ENCODE measurements around the gene CCR8.
A peak's percentile ranks its signal among the peaks of the same experiment; 100 is the strongest.
"Not testable (repeated sequence)": the region's sequence is repeated elsewhere in the genome, so short reads cannot be mapped to it uniquely, and the experiment has no call there.

CCR8 gene

GRCh38 chr3:39317571-39318169 is 11.8 kb upstream of the CCR8 start:
- DNase-seq: peak; percentile 61 to 77

DNA sequence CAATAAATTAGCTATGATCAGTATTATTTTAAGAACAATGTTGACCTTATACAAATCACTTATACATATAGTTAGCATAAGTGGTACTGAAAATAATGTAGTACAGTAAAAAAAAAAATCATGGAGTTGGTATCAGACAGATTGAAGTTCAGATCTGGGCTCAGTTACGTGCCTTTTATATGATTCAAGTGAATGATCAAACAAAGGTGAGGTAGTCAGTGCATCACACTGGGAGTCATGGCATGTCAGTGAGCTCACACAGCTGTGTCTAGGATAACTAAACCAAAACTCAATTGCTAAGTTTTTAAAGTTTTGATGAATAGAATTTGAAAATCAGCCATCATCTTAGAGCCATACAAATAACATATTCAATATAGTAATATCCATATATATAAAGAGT is 11.2 kb upstream of the CCR8 start:
- DNase-seq: no peak

- no peak for DNase-seq
Measured at GRCh38 chr3:39319249-39319648, 10.3 kb upstream of the CCR8 start.

GRCh38 chr3:39321574-39321983 is 7.9 kb upstream of the CCR8 start:
- DNase-seq: not testable (repeated sequence)

GRCh38 chr3:39322209-39322715 is 7.2 kb upstream of the CCR8 start:
- DNase-seq: not testable (repeated sequence)

DNA sequence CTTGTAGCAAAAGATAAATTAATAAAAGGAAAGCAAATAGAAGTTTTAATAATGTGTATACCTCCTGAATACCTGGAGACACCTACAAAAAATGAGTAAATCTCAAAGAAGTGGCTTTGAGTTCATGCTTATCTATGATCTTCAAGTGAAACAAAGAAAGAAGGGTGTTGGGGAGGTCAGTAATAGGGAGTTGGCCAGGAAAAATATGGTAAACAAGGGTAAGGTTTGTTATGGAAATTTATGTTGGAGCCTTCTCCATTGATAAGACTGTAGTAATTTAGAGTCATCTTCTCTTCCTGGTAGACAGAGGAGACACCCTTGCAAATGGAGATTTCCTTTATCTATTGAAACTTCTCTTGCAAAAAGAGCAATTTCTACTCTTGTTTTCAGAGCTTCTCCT is 6.6 kb upstream of the CCR8 start:
- no peak for DNase-seq

GRCh38 chr3:39323494-39323893 is 6.0 kb upstream of the CCR8 start:
- peak in 1 of 2 donors; percentile 1 for DNase-seq

DNA sequence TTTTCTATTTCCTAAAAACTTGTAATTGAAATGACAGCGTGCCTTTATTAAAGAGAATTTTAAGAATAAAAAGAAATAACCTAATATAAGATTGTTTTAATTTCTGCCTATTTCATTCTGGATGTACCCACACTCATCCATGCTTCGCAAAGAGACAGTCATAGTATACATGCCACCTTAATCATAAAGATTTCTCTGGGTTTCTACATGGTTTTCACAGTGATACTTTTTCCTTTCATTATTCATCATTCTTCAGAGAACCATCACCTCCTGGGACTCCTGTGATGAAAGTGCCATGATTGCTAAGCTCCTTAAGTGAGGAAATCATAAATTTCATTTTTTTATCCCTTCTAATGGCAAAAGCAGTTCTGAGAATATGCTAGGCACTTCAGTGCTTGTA is 4.3 kb upstream of the CCR8 start:
- no peak for DNase-seq

GRCh38 chr3:39327053-39327745 is 2.3 kb upstream of the CCR8 start:
- DNase-seq: no peak

DNA sequence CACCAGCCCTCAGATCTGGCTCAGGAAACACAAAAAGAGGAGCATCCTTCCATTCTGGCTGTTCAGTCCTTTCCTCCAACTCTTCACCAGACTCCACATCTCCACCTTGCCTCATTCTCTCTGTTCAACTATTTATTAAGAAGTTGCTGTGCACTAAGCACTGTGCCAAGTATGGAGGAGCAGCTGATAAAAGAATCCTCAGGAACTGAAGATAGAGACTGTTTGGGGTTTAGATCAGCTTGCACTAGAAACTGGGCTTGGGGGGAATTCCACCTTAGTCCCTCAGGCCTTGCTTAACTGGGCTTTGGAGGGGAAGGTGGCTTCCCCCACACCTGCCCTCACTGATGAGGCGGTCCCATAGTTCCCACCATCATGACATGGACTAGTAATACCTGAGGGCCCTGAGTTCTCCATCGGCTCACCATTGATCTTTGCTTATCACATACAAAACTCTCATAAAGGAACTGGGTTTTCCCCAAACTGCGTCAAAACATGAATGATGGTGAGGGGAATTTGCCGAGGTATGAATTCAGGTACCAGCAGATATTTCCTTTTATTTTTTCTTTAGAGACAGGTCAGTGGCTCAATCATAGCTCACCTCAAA is 1.7 kb upstream of the CCR8 start:
- DNase-seq: no peak

GRCh38 chr3:39330824-39331223 is 1.3 kb downstream of the CCR8 start:
- no peak for DNase-seq

DNA sequence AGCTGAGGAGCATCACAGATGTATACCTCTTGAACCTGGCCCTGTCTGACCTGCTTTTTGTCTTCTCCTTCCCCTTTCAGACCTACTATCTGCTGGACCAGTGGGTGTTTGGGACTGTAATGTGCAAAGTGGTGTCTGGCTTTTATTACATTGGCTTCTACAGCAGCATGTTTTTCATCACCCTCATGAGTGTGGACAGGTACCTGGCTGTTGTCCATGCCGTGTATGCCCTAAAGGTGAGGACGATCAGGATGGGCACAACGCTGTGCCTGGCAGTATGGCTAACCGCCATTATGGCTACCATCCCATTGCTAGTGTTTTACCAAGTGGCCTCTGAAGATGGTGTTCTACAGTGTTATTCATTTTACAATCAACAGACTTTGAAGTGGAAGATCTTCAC is 3.0 kb downstream of the CCR8 start:
- no peak for DNase-seq

DNA sequence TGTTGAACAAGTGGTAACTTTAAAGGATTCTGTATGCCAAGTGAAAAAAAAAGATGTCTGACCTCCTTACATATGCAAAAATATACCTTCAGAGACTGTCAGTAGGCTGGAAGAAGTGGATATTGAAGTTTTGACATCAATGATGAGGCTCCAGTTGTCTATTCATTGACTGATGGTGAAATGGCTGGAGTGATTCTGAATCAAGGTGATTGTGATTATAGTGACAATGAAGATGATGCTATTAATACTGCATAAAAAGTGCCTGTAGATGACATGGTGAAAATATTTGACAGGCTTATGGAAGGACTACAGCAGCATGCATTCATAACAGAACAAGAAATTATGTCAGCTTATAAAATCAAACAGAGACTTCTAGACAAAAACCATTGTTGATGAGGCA is 4.1 kb downstream of the CCR8 start:
- no peak for DNase-seq

DNA sequence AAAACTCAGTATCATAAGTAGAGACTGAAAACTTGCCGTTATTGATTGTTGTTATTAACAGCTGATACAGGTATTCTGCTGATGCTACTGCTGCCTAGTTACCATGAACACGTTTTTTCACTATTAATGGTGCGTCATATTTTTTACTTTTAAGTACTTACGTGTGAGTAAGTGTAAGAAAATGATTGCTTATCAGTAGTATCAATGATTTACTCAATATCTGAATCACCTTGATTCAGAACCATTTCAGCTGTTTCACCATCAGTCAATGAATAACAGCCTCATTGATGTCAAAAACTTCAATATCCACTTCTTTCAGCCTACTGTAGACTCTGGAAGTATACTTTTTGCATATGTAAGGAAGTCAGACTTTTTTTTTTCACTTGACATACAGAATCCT is 4.7 kb downstream of the CCR8 start:
- no peak for DNase-seq

DNA sequence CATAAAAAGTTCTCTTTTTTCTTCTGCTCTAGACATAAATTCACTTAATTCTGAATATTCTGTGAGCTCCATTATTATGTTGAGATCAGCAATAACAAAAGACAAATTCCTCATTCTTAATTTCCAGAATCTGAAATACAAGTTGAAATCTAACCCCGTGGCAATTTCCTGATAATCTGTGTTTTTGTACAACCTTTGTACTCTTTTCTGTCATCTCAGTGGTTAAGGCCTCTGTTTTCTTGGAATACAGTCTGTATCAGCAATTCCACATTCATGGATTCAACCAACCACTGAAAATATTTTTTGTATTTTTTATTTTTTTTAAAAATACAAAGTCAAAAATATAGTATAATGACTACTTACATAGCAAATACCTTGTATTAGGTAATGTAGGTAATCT is 8.7 kb downstream of the CCR8 start:
- DNase-seq: no peak

DNA sequence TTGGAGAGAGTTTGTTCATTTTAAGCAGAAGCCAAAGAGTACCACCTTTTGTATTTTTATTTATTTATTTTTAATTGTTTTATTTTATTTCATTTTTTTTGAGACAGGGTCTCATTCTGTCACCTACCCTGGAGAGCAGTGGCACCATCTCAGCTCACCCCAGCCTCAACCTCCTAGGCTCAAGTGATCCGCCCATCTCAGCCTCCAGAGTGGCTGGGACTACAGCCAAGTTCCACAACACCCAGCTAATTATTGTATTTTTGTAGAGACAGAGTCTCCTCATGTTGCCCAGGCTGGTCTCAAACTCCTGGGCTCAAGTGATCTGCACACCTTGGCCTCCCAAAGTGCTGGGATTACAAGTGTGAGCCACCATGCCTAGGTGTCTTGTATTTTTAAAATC is 9.6 kb downstream of the CCR8 start:
- DNase-seq: no peak

DNA sequence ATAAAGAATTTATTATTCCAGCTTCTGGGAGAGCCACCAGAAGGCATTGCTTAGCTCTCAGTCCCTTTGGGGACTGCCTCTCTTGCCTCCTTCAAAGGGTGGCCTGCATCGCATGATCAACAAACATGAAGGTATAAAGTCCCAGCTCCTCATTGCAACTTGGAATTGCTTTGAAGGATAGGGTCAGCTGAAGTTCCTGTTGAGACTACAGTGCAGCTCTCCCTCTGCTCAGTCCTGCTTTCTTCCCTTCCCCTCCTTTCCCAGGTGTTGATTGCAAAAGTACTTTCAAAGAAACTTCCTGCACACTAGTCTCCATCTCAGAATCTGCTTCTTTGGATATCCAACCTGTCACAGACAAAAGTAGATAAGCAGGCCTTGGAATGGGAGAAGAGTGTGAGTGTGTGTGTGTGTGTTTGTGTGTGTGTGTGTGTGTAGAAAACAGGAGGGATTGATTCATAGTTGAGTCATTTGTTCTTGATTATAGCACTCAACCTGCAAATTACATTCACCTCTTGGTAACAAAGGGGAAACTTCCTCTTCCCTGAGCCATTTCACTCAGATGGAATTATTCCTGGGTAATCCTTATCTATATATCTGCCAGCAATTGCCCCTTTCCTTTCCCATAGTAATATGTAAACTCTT is 13.7 kb downstream of the CCR8 start:
- DNase-seq: no peak

DNA sequence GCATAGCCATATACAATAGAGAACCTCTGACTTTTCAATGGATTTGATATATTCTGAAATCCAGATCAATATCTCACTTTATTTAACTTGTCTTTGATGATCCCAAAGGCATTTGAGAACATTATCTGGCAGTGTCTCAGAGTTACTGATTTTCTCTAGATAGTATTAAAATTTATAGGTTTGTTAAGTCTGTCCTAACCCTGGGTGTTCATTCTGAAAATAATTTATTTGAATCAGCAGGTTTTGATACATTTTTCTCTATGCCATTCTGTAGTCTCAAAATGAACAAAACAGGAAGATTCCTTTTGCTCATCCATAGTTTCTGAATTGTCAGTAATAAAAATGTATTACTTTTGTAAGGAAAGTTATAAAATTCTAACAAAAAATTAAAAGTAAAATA is 14.3 kb downstream of the CCR8 start:
- DNase-seq: no peak

DNA sequence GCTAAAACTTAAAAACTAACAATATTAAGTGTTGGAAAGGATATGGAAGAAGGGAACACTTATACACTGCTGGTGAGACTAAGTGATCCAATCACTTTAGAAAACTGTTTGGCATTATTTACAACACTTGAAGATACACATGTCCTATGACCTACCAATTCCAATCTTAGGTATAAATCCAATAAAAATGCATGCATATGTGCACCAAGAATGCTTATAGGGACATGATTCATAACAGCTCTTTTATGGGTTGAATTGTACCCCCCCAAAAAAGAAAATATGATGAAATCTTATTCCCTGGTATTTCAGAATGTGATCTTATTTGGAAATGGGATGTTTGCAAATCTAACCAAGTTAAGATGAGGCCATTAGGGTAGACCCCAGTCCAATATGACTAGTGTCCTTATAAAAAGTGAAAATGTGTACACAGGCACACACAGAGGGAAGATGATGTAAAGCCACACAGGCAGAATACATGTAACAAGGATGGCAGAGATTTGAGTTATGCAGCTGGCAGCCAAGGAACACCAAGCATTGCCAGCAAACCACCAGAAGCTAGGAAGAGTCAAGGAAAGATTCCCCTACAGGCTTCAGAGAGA is 15.3 kb downstream of the CCR8 start:
- DNase-seq: no peak

DNA sequence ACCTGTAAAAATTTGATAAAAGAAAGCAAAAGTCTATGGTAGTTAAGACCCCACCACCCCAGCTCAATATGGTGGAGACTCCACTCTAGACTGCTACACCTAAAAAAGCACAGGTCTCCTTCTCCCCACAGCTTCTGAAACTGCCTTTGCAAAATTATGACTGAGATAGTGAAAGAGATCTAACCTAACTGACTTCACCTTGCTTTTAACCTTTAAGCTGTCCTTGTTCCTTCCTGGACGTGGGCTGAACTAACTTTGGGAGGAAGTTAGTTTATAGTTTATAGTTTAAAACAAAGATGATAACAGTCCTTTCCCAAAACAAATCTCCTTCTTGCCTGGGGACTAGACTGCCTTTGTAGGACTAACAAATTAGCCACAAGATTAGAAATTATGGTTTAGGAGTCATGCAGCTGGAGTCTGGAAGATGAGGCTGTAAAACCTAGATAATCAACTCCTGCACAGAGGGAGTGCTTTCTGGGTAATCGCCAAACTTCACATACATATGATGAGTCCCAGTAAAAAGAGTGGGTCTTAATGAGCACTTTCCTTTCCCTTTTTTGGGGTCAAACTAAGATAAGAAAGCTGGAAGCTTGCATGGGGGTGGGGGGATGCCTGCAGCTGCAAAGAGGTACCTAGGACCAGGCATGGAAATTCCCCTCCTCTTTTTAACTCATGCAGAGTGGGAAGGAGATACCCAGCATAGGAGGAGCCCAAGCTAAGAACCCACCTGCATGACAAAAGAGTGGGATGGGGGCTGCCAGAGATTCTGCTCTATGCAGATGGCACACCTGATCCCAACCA is 17.5 kb downstream of the CCR8 start:
- DNase-seq: no peak

GRCh38 chr3:39347586-39347876 is 18.0 kb downstream of the CCR8 start:
- no peak for DNase-seq

GRCh38 chr3:39349080-39349479 is 19.6 kb downstream of the CCR8 start:
- no peak for DNase-seq

DNA sequence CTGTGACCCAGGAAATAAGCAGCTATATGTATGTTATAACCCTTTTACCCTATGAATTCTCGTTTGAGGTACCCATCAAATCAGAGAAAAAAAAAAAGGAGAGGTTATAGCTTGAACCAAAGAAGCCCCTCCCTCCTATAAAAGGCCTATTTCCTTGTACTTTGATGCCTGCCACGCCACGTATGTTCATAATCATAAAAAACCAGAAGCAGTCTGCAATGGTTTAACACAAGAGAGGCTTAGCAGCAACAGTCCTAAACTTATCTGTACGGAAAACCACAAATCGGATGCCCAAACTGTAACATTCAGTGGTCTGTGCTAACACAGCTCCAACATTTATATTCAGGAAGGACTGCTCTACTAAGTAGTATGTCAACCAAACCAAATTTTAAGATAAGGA is 21.2 kb downstream of the CCR8 start:
- DNase-seq: no peak

Data from inflammatory macrophage treated with lipopolysaccharide for 1 hour (primary cell).